CD4-positive, alpha-beta T cell treated with Interleukin-17A for 1 hour (primary cell): Measurements from ENCODE around the gene SOHLH1.
"Not testable (repeated sequence)": the region's sequence is repeated elsewhere in the genome, so short reads cannot be mapped to it uniquely, and the experiment has no call there.

Source experiments
- DNase-seq: peaks from one replicate; pipeline ENCODE4 v3.0.0-alpha.2; 2020

SOHLH1 gene

GRCh38 chr9:135676891-135677290 lies 22.4 kb downstream of the SOHLH1 start:
- no peak for DNase-seq

DNA sequence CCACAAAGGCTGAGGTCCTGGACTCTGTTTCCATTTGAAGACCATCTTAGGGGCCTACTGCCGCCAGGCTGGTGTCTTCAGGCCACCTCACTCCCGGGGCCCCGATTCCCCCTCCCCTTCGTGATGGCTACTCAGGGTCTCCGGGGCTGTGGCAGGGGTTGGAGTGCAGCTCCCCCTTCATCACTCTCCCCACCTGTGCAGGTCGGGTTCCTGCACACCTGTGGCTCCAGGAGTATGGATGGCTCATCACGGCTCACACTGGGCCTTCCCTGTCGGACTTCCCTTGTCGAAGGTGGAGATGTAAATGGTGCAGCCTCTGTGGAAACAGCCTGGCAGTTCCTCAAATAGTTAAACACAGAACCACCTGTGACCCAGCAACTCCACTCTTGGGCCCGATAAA lies 24.3 kb downstream of the SOHLH1 start:
- no peak for DNase-seq

DNA sequence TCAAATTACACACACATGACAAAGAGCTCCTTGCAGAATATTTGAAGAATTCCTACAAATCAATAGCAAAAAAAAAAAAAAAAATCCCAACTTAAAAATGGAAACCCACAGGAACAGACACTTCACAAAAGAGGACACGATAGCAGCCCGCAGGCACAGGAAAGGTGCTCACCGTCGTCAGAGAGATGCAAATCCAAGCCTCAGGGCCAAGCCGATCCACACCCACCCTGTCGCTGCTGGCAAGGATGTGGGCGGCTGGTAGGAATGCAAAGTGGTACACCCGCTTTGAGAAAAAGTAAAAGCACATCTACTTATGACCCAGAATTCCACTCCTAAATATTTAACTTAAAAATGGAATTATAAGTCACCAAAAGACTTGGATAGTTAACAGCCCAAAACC lies 25.3 kb downstream of the SOHLH1 start:
- no peak for DNase-seq

DNA sequence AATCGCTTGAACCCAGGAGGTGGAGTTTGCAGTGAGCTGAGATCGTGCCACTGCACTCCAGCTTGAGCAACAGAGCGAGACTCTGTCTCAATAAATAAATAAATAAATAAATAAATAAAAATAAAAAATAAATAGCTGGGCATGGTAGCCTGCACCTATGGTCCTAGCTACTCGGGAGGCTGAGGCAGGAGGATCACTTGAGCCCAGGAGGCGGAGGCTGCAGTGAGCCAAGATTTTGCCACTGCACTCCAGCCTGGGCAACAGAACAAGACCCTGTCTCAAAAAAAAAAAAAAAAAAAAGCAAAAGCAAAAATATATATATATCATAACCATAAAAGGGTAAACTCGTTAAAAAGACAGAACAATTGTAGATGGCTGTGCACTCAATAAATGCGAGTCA lies 26.5 kb downstream of the SOHLH1 start:
- not testable (repeated sequence) for DNase-seq

- no peak for DNase-seq
Observed at GRCh38 chr9:135671591-135672041, 27.7 kb downstream of the SOHLH1 start.

DNA sequence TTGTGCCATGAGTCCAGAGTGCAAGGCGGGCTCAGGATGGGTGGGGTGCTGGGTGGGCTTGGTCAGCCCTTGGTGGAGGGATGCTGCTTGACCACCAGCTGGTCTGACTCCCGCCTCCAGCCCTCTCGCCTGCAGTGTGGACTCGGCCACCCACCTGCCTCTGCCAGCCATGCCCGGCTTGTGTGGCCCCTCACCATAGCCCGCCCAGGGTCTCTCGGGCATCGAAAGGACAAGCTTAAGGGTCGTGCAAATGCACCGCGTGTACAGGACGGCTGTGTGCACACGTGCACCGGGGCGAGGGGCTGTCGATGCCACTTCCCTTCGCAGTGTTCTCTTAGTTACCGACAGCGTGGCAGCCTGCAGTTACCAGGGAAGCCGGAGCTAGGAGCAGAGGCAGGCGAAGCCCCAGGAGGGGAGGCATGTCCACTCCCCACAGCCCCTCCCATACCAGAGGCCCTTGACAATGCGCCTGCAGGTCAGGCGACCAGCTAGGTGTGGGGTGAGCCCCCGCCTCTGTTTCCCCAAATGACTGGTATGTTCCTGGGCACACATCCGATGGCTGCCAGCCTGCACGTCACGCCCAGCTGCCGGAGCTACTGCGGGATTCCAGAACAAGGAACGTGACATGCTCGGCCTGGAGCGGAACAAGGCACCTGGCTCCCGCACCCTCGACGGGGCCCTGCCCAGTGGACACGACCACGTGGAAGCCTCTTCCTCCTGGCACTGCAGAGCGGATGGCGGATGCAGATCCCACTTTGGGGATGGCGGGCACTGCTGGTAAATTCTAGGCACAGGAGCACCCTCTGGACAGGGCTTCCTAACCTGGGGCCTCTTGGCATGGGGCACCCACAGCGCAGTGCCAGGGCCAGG lies 28.3 kb downstream of the SOHLH1 start:
- DNase-seq = no peak

GRCh38 chr9:135669616-135670285 lies 29.5 kb downstream of the SOHLH1 start:
- no peak for DNase-seq

DNA sequence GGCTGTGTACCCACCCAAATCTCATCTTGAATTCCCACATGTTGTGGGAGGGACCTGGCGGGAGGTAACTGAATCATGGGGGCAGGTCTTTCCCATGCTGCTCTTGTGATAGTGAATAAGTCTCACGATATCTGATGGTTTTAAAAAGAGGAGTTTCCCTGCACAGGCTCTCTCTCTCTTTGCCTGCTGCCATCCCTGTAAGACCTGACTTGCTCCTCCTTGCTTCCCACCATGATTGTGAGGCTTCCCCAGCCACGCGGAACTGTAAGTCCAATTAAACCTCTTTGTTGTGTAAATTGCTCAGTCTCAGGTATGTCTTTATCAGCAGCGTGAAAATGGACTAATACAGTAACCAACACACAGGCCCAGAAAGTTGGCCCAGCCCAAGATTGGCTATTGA lies 30.3 kb downstream of the SOHLH1 start:
- not testable (repeated sequence) for DNase-seq

- DNase-seq = no peak
Observed at GRCh38 chr9:135667463-135668001, 31.7 kb downstream of the SOHLH1 start.

DNA sequence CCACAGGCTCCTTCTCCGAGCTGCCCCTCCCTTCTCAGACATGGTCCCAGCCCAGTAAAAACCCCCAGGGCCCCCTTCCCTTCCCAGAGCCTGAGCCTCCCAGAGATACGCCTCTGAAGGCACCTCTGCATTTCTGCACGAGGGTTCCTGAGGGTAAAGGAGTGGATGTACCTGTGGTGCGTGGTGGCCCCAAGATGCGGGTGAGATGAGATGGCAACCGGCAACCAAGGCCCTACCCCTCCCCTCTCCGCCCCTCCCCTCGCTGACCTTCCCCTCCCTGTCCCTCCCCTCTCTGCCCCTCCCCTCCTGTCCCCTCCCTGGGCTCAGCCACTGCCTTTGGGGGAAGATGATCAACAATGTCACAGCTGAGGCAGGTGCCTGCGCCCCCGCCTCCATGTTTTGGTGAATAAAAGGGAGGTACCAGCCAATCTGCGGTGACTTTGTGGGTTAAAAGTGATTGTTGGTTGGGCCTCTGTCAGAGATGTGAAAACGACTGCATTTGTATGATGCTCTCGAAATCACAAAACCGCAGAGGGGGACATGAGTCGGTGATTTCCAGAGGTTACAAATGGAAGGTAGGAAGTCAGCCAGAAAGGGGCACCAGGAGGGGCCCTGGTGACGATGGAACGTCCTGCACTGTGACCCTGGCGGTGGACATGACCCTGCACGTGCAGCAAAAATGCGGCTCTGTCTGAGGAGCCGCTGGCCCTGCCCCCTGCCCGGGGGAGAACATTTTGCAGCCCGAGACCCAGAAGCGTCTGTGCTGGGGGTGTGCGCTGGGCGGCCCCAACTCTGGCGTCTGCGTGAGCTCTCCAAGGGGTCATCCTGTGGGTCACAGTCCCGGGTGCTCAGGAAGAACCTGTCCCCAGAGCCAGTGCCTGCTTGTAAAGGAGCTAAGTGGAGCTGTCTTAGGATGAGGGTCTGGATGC lies 32.5 kb downstream of the SOHLH1 start:
- DNase-seq = no peak

DNA sequence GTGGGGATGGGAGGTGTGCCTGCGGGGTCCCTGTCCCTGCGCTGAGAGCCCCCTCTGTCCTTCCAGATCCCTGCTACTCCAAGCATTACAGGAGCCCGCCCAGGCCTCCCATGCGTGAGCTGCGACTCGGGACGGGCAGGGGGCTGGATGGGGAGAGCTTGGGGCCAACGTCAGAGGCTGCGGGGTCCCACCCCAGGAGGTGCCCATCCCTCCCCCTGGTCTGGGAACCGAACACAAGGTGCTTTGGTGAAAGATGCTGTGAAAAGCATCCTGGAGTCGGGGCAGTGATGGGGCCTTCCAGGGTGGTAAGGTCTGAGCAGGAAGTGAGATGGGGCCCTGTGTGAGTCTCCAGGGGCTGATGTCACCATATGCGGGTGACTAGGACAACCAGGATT lies 33.5 kb downstream of the SOHLH1 start:
- DNase-seq = no peak

DNA sequence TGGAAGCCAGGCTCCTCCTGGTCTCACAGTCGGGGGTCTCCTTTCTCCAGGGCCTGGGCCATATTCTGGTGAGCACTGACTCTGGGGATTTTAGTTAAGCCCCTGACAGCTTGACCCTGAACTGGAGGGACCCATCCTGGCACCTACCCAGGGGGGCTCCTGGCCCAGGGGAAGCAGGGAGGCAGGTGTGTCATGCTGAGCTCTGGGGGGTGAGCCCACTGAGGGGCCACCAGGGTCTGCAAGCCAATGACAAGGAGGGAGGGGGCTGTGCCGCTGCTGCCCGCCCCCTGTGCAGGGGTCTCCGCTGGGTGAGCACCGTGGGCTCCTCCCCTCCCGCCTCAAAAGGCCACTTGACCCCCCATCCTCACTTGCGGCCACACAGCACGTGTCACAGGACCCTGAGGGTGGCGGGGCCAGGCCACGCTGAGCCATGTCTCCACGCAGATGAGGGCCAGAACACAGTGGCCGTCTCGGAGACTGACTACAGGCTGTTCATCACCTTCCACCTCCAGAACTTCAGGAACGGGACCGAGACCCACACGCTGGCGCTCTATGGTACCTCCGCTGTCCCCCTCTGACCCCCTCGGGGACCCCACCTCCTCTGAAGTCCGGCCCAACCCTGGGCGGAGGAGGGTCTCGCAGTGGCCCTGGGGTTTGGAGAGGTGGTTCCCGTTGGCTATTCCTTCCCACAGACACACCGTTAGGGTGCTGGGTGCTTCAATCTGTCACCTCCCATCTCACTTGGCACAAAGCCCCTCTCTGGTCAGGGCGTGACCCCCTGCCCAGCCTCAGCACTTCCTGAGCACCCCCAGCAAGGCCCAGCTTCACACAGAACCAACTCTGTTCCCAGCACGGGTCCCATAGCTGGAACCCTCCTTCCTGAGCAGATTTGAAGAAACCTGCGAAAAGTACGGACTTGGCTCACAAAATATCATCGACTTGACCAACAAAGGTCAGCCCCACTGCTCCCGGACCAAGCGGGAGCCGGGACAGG lies 34.2 kb downstream of the SOHLH1 start:
- no peak for DNase-seq

GRCh38 chr9:135664266-135664665 lies 35.0 kb downstream of the SOHLH1 start:
- DNase-seq = no peak

DNA sequence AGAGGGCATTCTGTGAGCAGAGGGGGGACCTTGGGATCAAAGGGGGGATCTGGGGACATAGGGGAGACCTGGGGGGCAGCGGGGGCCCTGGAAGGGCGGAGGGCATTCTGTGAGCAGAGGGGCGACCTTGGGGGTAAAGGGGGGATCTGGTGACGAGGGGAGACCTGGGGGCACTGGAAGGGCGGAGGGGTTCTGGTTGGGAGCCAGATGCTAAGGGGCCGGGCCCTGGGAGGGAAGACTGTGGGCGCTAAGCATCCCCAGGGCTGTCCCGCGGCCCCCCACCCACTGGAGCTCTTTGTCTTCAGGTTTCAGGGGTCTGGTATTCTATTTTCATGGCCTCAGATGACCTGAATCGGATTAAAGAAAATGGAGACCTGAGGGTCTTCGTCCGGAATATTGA lies 35.4 kb downstream of the SOHLH1 start:
- no peak for DNase-seq

DNA sequence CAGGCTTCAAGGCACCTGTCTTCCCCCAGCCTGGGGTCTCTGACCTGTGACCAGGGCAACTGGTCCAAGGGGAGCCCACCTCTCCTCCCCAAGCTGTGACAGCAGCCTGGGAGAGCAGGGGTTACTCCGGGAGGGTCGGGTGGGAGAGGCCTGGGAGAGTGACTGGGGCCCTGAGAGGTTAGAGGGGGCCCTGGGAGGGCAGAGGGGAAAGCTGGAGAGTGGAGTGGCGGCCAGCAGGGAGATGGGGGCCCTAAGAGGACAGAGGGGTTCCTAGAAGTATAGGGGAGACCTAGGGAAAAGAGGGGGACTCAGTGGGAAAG lies 35.9 kb downstream of the SOHLH1 start:
- DNase-seq = no peak

DNA sequence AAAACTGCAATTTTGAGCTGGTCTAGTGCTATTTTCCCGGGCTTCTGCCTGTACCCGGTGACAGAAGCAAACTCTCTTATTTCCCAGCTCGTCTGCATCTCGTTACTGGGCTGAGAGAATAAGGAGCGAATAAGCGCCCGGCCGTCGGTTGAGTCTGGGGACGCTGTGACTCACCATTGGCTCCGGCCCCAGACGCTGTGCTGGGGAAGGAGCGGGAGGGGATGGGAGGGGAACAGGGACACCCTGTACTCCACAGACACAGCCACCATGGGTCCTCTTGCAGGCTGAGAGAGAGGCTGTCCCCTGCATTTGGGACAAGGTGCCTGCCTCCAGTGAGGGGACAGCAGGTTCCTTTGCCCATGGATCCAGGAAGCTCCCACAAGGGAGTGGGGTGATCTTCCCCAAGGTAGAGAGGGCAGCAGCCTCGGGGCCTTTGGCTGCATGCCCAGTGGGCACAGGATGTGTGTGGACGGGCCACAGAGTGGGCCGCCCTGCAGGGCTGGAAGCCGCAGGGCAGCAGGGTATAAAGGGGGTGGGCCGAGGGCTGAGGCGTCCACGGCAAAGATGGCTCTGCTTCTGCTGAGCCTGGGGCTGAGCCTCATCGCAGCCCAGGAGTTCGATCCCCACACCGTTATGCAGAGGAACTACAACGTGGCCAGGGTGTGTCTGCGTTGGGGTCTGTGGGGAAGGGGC lies 36.4 kb downstream of the SOHLH1 start, which contains the start of gene LCN9:
TSS of gene LCN9 (plus strand) at position 552 of the 693 bp plus-strand sequence. CDS start at position 565, 13 bp downstream.
- DNase-seq = no peak

DNA sequence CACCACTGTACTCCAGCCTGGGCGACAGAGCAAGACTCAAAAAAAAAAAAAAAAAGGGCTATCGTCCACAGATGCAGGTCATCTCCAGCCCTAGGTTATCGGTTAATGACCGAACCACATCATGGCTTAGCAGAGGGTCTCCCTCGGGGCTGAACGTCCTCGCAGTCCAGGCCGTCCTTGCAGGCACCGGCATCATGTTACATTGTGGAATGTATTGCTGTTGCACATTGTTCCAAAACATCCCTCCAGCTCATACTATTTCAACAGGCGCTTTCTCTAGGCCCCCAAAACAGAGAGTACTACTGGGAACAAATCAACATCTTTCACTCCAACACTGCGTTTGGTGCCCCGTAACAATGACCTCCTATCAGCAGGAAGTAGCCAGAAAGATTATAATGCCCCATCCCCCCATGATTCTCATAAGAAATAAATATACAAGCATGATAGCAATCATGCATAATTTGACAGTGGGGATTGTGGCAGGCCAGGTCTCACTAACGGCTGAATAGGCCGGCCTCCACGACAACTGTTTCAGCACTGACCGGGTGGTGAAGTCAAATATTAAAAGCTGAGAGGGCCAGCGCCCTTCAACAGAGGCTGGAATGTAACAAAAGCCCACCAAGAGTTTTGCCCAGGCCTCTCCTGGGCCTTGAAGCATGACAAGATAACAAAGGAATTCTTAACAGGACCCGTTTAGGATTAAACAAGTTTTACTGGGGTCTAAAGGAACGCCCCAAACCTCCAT lies 37.3 kb downstream of the SOHLH1 start:
- DNase-seq = no peak

DNA sequence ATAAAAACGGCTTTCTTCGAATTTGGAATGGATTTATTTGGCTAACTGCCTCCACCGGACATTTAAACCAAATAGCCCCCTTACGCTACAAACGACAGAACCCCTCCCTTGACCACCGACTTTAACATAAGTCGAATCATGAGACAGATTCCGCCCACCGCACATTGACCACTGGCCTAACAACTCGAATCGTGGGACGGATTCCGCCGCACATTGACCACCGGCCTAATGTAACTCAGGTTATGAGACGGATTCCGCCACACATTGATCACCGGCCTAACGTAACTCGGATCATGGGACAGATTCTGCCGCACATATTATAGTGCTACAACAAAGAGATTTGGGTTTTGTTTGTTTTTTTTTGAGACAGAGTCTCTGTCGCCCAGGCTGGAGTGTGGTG lies 38.9 kb downstream of the SOHLH1 start:
- DNase-seq = no peak

GRCh38 chr9:135659252-135659651 lies 40.0 kb downstream of the SOHLH1 start:
- DNase-seq = no peak

GRCh38 chr9:135657416-135657815 lies 41.9 kb downstream of the SOHLH1 start:
- no peak for DNase-seq
